ENCODE data around the gene PKHD1. TPM values are rescaled to one million over a fixed set of nuclear protein-coding genes. Genes with fewer than 3 reads are reported as not detected.

The PKHD1 gene
- total and polyA plus RNA-seq, 2 of the 8 experiments (the other 6 are each of a cell fraction or from before 2014, with no cell fraction given), result 0.06 to 0.09 TPM

- H3K27ac ChIP-seq (ENCODE audit: low read depth, low read length), result no peak overlapping the region
- H3K79me2 ChIP-seq (ENCODE audit: control insufficient read depth in 1 of 2, insufficient read depth in 2 of 2, low read length in 2 of 2), result no peaks in the 10 kb centered on the region
- H2AK5ac ChIP-seq (ENCODE audit: low read depth, low read length), result no peak overlapping the region; the same call in 1 of the 2 replicates
- H3K18ac ChIP-seq (ENCODE audit: extremely low read depth, low read length), result no peak overlapping the region
- no peak overlapping the region for H2BK15ac ChIP-seq (ENCODE audit: low read length)
- H3K79me1 ChIP-seq (ENCODE audit: low read depth, low read length), result no peaks in the 10 kb centered on the region
- no peak overlapping the region for H3K23ac ChIP-seq (ENCODE audit: insufficient read length)
- no peak overlapping the region for H3K9ac ChIP-seq (replicated peaks in 1 of 4; ENCODE audit: extremely low read depth in 1 of 4, low read depth in 3 of 4, low read length in 3 of 4)
- DNase-seq (ENCODE audit: low read depth in 1 of 2, low spot score in 2 of 2) (peak in 1 of 2 experiments; percentile 52), FAIRE-seq (no peak)
- POLR2A ChIA-PET (ENCODE audit: partially characterized antibody), result interaction anchor here (0.9 kb wide), 1 partner anchor 12 kb away, joined by 3 read pairs; no protein-coding TSS in a partner anchor
- no peak overlapping the region for H2AFZ ChIP-seq (ENCODE audit: low read length)
- TF ChIP-seq CBX8 (IDR thresholded peaks at IDR 0.05; ENCODE audit: borderline replicate concordance, low read depth, low read length), result no peak
- TF ChIP-seq TBP (IDR thresholded peaks at IDR 0.05; ENCODE audit: low read depth, low read length), result no peak
- TF ChIP-seq SP1 (IDR thresholded peaks at IDR 0.05; ENCODE audit: low read depth, low read length), result no peak
- no peak for TF ChIP-seq POLR2AphosphoS5 (IDR thresholded peaks at IDR 0.05; ENCODE audit: low read depth, low read length)
- 0 out of 4 replicates have a peak, but pooled peaks of 1 of the 2 experiments have one; percentile 41 for TF ChIP-seq SIN3A (conservative IDR thresholded peaks at IDR 0.05 in 1 of 2, IDR thresholded peaks at IDR 0.05 in 1 of 2; ENCODE audit: low read depth in 1 of 2, low read length in 2 of 2)
- peak overlapping the region; percentile 80 for H2BK12ac ChIP-seq (ENCODE audit: low read depth, low read length)
- no peak overlapping the region for H2BK120ac ChIP-seq (replicated peaks; ENCODE audit: low read depth, low read length)
- H3K23me2 ChIP-seq (ENCODE audit: low read depth, low read length), result peaks cover 5% of the 10 kb centered on the region; the same call in 1 of the 2 replicates
- WGBS, 2 experiments (ENCODE audit: extremely low coverage in 1 of 2, insufficient coverage in 1 of 2, insufficient read length in 1 of 2, insufficient replicate concordance in 2 of 2, low coverage in 1 of 2, low lambda C conversion rate in 2 of 2, missing lambda C conversion rate in 1 of 2), result 83% methylated on average over 14 of the region's 14 CpGs; no CpG with 5 or more reads in 1 of the 2 experiments
- no peak overlapping the region for H3K14ac ChIP-seq (ENCODE audit: insufficient read length)
- H3K4me2 ChIP-seq (ENCODE audit: insufficient read depth in 1 of 2, low read depth in 2 of 2, low read length in 2 of 2), result no peak overlapping the region
- H4K8ac ChIP-seq (ENCODE audit: extremely low read depth, insufficient read depth, low read length), result no peak overlapping the region
- H3K56ac ChIP-seq (replicated peaks; ENCODE audit: insufficient read length, low read depth, low read length), result no peak overlapping the region
- H2BK20ac ChIP-seq (ENCODE audit: low read length), result no peak overlapping the region
- H3K27me3 ChIP-seq (replicated peaks in 1 of 4; ENCODE audit: control insufficient read depth in 3 of 4, extremely low read depth in 1 of 4, insufficient read depth in 3 of 4, low read length in 3 of 4), result no peaks in the 10 kb centered on the region
- H4K5ac ChIP-seq (ENCODE audit: insufficient read length, low read depth, low read length), result peak overlapping the region; percentile 10
- no peaks in the 10 kb centered on the region for H3K9me3 ChIP-seq (ENCODE audit: insufficient read depth in 2 of 2, low read depth in 1 of 2, low read length in 1 of 2)
- no peaks in the 10 kb centered on the region for H3K36me3 ChIP-seq (ENCODE audit: control insufficient read depth in 2 of 4, insufficient read depth in 4 of 4, low read length in 3 of 4)
- no peak overlapping the region for H4K91ac ChIP-seq (replicated peaks; ENCODE audit: insufficient read length, low read length)
- CTCF ChIA-PET (ENCODE audit: partially characterized antibody), result no interaction called here
- H2BK5ac ChIP-seq (ENCODE audit: low read depth, low read length), result no peak overlapping the region
- no peaks in the 10 kb centered on the region for H4K20me1 ChIP-seq (replicated peaks in 1 of 2; ENCODE audit: control insufficient read depth in 1 of 2, insufficient read depth in 2 of 2, low read length in 2 of 2)
- H3K4me1 ChIP-seq (replicated peaks in 1 of 4; ENCODE audit: control insufficient read depth in 3 of 4, insufficient read depth in 4 of 4, low read length in 3 of 4), result peaks cover 0 to 6% (median 1%) of the 10 kb centered on the region in 4 experiments; a peak in 2 of 7 replicates
- no peak overlapping the region for H3K4me3 ChIP-seq (ENCODE audit: extremely low read depth in 1 of 4, insufficient read depth in 2 of 4, low read depth in 3 of 4, low read length in 4 of 4)
- no peak overlapping the region for H3K4ac ChIP-seq (replicated peaks; ENCODE audit: insufficient read length, low read depth, low read length)
These were observed 70.3 kb downstream of the PKHD1 start for GRCh38 chr6:52016915-52017748.

Measured in H1 (cell line).